Sigmoid colon (tissue), 7 donors: Measurements from ENCODE around the gene SPRTN. TPM values are rescaled to one million over a fixed set of nuclear protein-coding genes. Genes with fewer than 3 reads are reported as not detected.

ENCODE experiments used
- DNase-seq: peaks from one replicate; pipeline ENCODE4 v3.0.0-alpha.2; 2019
- H3K27ac ChIP-seq, 4 donors: fragments of 200-600 bp; sonication (generic); one replicate each; pipeline ENCODE4 v1.5.1; 2016 to 2019; ENCODE audit warnings: mild to moderate bottlenecking in 1 of 4
- H3K27me3 ChIP-seq, 3 donors: fragments of 200-600 bp; sonication (generic); one replicate each; pipeline ENCODE4 v1.5.1; 2019; ENCODE audit warnings: mild to moderate bottlenecking in 1 of 3
- H3K36me3 ChIP-seq, 4 donors: fragments of 200-600 bp; sonication (generic); one replicate each; pipeline ENCODE4 v1.5.1; 2016 to 2019
- H3K4me1 ChIP-seq, 4 donors: fragments of 200-600 bp; sonication (generic); one replicate each; pipeline ENCODE4 v1.5.1; 2017 to 2019
- H3K4me3 ChIP-seq, 4 donors: fragments of 200-600 bp; sonication (generic); one replicate each; pipeline ENCODE4 v1.5.1; 2017 to 2019; ENCODE audit warnings: mild to moderate bottlenecking in 2 of 4, moderate library complexity in 1 of 4
- H3K9me3 ChIP-seq, 4 donors: fragments of 200-600 bp in 3 of 4; sonication (generic) in 3 of 4; one replicate each; pipeline versions ENCODE4 v1.5.1 to v1.6.1; 2013 to 2019
- CTCF ChIP-seq, 4 experiments: fragments of 450-650 bp in 3 of 4; fragments of 200-600 bp in 1 of 4; IDR thresholded peaks; one replicate each; pipeline ENCODE4 v1.5.1; 2016 to 2019; ENCODE audit warnings: antibody characterized with exemption in 4 of 4, mild to moderate bottlenecking in 3 of 4, moderate library complexity in 2 of 4
- EP300 ChIP-seq, 4 donors: sonication (generic); formaldehyde crosslinking; IDR thresholded peaks; one replicate each; pipeline ENCODE4 v1.6.1; 2017; ENCODE audit warnings: antibody characterized with exemption in 4 of 4
- POLR2A ChIP-seq, 2 donors: fragments of 450-650 bp; IDR thresholded peaks; one replicate each; pipeline ENCODE4 v1.6.1; 2016; ENCODE audit warnings: antibody characterized with exemption in 2 of 2, mild to moderate bottlenecking in 2 of 2, moderate library complexity in 2 of 2
- POLR2AphosphoS5 ChIP-seq, 4 donors: sonication (generic); formaldehyde crosslinking; IDR thresholded peaks; one replicate each; pipeline ENCODE4 v1.6.1; 2017; ENCODE audit warnings: antibody characterized with exemption in 4 of 4
- WGBS, 2 donors: extraction: QIAGEN DNeasy Blood & Tissue Kit; methylation state at CpG; one replicate each; pipeline ENCODE4 v1.1.7; 2013; 5-methylcytosine and 5-hydroxymethylcytosine counted together
- intact Hi-C: fragments of 100-400 bp; cut with DNase I; formaldehyde crosslinking; loops from one replicate; pipeline ENCODE4 v1.15.1; 2023
- polyA plus RNA-seq, 3 donors: library from polyadenylated mRNA; stranded (reverse); fragments of 200-250 nt; gene quantifications; one replicate each; pipeline ENCODE4 v1.2.3, GENCODE V29; 2013
- total RNA-seq, 4 donors: library from RNA; depleted of rRNA; stranded (reverse); fragments of >200 nt; gene quantifications; one replicate each; pipeline ENCODE4 v1.1.0, GENCODE V29; 2016
- donor health status: healthy with polysubstance abuse.
- donor health status: Bipolar disorder and iron deficiency.
- donor health status: healthy.

The SPRTN gene
- total and polyA plus RNA-seq, 7 donors: 5.2 to 16.1 (median 10.5) TPM

- H3K27me3 ChIP-seq: no peaks in the 10 kb centered on the region
- no peaks in the 10 kb centered on the region for H3K36me3 ChIP-seq
- no peak overlapping the region for H3K4me3 ChIP-seq
- TF ChIP-seq POLR2A (IDR thresholded peaks at IDR 0.05) (no peak), CTCF (IDR thresholded peaks at IDR 0.05) (no peak), POLR2AphosphoS5 (IDR thresholded peaks at IDR 0.05) (no peak), EP300 (IDR thresholded peaks at IDR 0.05) (no peak)
- intact Hi-C loops: no loop called here
- 63 to 70% methylated on average over 2 of the region's 2 CpGs for WGBS, 2 donors
- no peak for DNase-seq
- peaks cover 0 to 62% (median 27%) of the 10 kb centered on the region in 4 donors for H3K4me1 ChIP-seq
- no peak overlapping the region for H3K27ac ChIP-seq
- H3K9me3 ChIP-seq: no peaks in the 10 kb centered on the region
Measured at GRCh38 chr1:231390071-231390470, 52.0 kb downstream of the SPRTN start.

GRCh38 chr1:231392389-231393131, 54.5 kb downstream of the SPRTN start:
- 36 to 72% methylated on average over 1 of the region's 1 CpG for WGBS, 2 donors
- peak overlapping the region in 2 of 4 donors; percentile 61 to 78 for H3K27ac ChIP-seq
- no peaks in the 10 kb centered on the region for H3K9me3 ChIP-seq
- DNase-seq: no peak
- no peaks in the 10 kb centered on the region for H3K27me3 ChIP-seq
- TF ChIP-seq POLR2AphosphoS5 (IDR thresholded peaks at IDR 0.05) (no peak), POLR2A (IDR thresholded peaks at IDR 0.05) (no peak), CTCF (IDR thresholded peaks at IDR 0.05) (no peak), EP300 (IDR thresholded peaks at IDR 0.05) (no peak)
- peaks cover 0 to 66% (median 41%) of the 10 kb centered on the region in 4 donors for H3K4me1 ChIP-seq
- intact Hi-C loops: no loop called here
- H3K4me3 ChIP-seq: no peak overlapping the region
- no peaks in the 10 kb centered on the region for H3K36me3 ChIP-seq

- no peak for DNase-seq
- Histone ChIP-seq H3K27ac (peak overlapping the region in 3 of 4 donors; percentile 11 to 78 (median 61)), H3K27me3 (no peaks in the 10 kb centered on the region), H3K9me3 (no peaks in the 10 kb centered on the region), H3K4me1 (peaks cover 0 to 71% (median 45%) of the 10 kb centered on the region in 4 donors), H3K4me3 (no peak overlapping the region), H3K36me3 (no peaks in the 10 kb centered on the region)
- intact Hi-C loops: no loop called here
- TF ChIP-seq CTCF (IDR thresholded peaks at IDR 0.05): no peak
- TF ChIP-seq POLR2A (IDR thresholded peaks at IDR 0.05): no peak
- no peak for TF ChIP-seq EP300 (IDR thresholded peaks at IDR 0.05)
- TF ChIP-seq POLR2AphosphoS5 (IDR thresholded peaks at IDR 0.05): no peak
Measured at GRCh38 chr1:231393668-231394067, 55.6 kb downstream of the SPRTN start.

GRCh38 chr1:231395076-231395997, 57.2 kb downstream of the SPRTN start:
- no peak for TF ChIP-seq POLR2A (IDR thresholded peaks at IDR 0.05)
- TF ChIP-seq POLR2AphosphoS5 (IDR thresholded peaks at IDR 0.05): peak in 2 of 4 donors; percentile 26 to 45
- TF ChIP-seq EP300 (IDR thresholded peaks at IDR 0.05): peak in 1 of 4 donors; percentile 23
- TF ChIP-seq CTCF (IDR thresholded peaks at IDR 0.05): no peak
- H3K9me3 ChIP-seq: no peaks in the 10 kb centered on the region
- H3K4me1 ChIP-seq: peaks cover 0 to 64% (median 42%) of the 10 kb centered on the region in 4 donors
- no peak overlapping the region for H3K4me3 ChIP-seq
- no peaks in the 10 kb centered on the region for H3K27me3 ChIP-seq
- no peaks in the 10 kb centered on the region for H3K36me3 ChIP-seq
- intact Hi-C loops: no loop called here
- no peak for DNase-seq
- 57 to 63% methylated on average over 10 of the region's 10 CpGs for WGBS, 2 donors
- peak overlapping the region; percentile 64 to 78 (median 74) for H3K27ac ChIP-seq
